HG02678 (cell line): ENCODE data around the gene CAPN5.
A peak's percentile ranks its signal among the peaks of the same experiment; 100 is the strongest.

Experiments used
- ATAC-seq: cut with Tn5 transposase; IDR thresholded peaks from one replicate; pipeline ENCODE4 v1.9.1; 2021; ENCODE audit warnings: mild to moderate bottlenecking, moderate library complexity; ENCODE audit not compliant: unreplicated experiment

Gene CAPN5

DNA sequence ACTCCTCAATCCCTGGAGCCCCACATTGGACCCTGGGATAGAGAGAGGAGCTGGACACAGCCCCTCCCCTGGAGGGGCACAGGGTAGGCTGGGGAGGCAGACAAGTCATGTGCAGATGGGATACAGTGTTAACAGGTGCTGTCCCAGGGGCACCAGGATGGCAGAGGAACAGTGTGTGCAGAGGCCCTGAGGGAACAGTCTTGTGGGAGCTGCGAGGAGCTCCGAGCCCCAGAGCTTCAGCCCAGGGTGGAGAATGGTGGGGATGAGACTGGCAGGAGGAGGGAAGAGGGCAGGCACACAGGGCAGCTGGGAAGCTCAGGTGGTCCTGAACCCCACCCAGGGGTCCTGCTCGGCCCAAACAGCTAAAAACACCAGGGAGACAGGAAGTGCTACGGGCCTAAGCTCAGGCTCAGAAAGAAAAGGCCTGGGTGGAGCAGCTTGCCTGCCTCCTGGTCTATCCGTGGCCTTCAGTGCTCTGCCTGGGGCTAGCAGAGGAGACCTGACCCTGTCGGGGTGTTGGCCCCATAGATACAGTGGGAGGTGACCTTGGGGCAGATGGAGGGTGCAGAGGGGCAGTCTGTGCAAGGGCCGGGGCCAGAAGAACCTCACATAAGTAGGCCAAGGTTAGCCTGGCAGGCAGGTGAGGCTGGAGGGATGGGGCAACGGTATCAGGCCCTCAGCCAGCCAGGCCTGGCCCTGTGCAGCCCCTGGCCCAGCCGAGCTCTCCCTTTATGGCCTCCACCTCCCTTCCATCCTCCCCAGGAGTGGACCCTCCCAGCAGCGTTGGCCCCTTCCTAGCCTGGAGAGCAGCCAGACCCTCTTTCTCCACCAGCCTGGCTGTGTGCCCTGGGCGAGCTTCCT lies 15.4 kb downstream of the CAPN5 start:
- ATAC-seq, result no peak

DNA sequence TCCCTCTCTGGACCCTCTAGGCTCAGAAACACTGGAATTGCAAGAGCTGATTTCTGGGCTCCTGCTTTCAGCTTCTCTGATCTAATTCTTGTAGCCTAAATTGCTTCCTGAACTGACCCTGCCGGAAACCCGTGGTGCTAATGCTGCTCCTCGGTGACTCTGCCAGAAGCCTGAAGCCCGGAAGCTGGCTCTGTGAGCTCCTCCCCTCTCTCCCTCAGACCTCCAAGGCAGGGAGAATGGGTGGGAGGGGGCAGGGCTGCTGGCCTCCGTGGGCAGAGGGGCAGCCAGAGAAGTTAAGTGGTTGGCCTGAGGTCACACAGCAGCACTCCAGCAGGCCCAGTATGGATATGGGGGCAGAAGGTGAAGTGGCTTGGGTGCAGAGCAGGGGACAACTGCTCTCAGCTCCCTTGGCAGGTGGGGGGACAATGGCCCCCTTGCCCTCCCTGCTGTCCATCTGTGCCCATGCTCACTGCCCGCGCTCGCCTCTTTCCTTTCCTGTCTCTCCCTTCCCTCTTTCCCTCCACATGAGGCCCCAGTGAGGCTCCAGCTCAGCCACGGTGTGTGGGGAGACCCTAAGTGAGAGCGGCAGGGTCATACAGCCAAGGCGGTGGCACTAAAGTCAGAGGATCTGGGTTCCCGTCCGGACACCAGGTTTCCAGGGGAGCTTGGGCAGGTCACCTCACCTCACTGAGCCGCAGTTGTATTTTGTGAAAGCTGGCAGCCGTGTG lies 16.2 kb downstream of the CAPN5 start:
- ATAC-seq, result no peak

DNA sequence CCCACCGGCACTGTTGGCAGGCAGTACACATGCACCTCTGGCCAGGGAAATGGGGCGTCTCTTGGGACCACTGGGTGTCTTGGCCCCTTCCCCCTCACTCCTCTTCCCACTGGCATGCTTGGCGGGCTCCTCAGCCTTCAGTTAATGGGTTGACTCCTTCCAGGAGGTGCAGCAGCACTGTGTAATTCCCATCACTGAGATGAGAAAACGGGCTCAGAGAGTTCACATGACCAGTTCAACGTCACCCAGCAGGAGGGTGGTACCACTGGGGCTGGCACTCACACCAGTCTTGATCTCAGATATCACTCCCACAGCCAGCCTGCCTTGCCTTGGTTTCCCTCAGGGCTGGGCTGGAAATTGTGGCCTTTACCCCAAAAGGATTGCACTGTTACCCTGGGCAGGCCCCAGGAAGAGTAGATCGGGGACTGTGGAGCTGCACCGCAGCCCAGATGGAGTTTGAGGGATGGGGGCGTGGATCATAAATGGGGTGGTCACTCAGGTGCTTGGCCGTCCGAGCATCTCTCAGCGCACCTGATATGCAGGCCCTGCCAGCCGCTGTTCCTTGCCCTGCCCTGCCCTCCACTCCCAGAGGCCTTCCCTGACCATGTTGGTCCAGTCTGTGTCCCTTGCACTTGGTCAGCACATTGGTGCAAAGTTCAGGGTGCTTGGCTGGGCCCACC lies 16.9 kb downstream of the CAPN5 start:
- ATAC-seq, result no peak

DNA sequence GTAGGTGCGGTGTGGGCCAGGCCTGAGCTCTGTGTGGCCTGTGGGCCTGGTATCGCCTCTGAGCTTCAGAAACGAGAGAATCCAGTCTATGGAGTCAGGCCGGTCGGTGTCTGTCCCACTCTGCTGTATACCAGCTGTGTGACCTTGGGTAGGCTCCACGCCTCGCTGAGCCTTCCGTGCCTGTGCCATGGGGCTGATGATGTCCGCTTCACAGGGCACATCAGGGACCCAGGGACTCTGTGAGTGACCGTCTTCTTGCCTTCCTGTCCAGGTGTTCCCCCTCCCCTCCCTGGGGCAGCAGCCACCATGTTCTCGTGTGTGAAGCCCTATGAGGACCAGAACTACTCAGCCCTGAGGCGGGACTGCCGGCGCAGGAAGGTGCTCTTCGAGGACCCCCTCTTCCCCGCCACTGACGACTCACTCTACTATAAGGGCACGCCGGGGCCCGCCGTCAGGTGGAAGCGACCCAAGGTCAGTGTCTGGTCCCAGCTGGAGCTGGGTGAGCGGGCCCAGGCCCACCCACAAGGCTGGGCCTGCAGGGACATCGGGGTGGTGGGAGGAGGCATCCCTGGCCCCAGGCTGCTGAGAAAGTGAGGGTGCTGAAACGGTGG lies 17.9 kb downstream of the CAPN5 start:
- no peak for ATAC-seq

DNA sequence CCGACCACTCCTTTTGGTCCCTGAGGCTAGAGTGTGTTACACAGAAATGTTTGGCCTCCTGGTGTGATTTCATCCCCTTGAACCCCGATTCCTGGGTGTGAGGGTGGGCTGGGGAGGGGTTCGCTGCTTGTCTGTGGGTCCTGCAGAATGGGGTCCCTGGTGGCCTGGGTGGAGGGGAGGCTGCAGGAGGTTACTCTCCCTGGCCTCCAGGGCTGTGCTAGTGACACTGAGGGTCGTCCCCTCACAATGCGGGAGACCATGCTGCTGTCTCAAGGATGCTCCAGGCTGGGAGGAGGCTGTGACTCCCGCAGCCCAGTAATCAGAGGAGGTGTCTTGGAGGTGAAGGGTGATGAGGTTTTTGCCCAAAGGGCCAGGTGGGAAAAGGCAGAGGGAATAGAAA lies 18.9 kb downstream of the CAPN5 start:
- ATAC-seq, result no peak

DNA sequence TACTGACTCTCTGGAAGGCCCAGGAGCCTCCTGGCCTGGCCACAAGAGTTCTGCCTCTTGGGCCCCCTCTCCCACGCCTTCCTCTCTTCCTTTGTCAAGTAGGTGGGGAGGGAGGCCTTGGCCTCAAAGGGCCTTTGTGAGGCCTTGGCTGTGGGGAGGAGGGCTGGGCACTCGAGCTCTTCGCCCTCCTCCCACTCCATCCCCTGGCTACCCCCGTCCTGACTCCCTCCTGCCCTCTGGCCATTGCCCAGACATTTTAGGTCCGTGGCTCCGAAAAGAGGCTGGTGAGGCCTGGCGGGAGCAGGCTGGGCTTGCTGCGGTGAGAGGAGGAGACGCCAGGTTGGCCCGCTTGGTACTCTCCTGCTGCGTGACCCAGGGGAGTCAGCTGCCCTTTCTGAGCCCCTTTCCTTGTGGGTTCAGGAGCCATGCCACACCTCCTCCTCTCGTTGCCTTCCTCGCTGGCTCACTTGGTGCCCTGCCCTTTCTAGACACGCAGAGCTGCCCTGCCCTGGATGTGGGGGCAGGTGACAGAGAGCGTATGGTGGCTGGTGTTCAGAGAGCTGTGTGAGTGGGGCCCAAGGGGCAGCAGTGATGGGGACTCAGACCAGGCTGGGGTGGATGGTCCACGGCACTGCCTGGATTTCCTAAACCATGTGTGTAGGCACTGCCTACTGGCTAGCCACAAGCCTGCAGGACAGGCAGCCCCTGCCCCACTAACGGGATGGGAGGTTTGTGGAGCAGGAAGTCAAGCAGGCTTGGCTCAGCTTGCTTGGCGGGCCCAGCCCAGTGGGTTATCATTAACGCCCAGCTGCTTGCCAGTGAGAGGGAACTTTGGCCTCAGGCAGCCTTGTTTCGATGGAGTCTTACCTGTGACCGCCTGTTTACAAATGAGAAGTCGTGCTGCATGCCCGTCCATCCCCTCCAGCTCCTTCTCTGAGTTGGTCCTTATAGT lies 20.0 kb downstream of the CAPN5 start:
- no peak for ATAC-seq

DNA sequence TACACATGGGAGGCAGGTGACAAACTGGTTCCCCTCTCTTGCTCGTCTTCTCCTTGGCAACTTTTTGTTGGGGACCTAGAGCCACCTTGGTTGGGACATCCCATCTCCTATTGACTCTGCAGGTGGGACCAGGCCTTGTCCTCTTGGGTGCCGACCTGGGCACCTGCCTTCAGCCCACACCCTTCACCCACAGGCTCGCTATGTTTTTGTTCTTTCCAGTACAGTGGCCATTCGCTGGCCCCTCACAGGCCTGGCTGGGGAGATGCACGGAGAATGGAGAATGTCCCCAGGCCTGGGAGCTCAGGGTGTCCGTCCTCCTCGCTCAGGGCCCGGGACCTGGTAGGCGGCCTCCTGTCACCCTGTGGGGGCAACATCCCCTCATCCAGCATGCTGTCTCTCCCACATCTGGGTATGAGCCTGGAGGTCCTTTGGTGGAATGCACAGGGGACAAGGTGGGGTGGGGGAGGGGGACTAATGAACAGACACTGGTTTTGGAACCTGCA lies 21.0 kb downstream of the CAPN5 start:
- no peak for ATAC-seq

DNA sequence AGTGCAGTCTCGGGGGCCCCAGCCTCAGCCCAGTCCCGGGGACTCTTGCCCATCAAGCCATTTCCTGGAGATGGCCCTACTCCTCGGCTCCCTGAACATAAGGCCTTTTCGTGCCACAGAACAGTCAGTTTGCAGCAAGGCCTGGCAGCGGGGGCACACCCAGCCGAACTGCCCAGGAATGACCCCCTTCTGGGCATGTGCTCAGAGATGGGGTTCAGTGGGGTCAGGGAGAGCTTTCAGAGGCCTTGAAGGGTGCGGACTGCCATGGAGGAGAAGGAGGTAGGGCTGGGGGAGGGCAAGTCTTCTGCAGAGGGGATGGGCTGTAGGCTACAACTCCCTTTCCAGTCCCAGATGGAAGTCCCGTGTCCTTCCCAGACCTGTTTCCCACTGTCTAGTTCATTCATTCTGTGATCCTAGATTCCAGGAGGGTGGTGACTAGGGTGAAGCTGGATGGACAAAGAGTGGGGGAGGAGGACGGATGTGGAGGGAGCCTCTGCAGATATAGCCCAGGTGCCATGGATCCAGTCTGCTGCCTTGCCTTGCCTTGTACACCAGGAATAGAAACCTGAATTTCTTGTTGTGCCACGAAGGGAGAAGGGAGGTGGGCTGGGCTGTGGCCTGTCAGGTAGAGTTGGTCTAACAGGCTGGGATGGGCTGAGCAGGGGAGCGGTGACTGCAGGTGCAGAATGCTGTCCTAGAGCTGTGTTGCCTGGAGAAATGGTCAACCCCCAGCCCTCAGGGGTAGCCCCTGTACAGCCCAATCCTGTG lies 21.6 kb downstream of the CAPN5 start:
- no peak for ATAC-seq

DNA sequence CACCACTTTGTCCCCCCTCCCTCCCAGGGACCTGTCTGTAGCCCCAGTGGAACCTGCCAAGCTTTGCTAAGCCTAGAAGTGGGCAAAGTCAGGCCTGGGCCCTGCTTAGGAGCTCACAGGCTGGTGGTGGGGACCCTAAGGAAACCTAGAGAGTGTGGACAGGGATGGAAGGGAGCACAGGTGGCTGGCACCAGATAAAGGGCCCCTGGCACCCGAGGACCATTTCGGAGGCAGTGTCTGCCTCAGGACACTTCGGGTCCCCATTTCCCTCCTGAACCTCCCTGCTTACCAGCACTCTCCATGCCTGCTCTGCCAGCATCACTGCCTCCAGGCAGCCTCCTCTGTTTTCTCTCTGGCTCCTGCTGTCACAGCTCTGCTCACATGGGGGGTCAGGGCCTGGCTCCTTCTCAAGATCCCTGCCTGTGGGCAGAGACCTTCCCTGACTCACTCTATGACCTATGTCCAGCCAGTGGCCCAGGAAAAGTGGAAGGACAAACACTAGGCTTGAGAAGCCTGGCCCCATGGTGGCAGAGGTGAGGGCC lies 22.3 kb downstream of the CAPN5 start:
- ATAC-seq, result no peak

DNA sequence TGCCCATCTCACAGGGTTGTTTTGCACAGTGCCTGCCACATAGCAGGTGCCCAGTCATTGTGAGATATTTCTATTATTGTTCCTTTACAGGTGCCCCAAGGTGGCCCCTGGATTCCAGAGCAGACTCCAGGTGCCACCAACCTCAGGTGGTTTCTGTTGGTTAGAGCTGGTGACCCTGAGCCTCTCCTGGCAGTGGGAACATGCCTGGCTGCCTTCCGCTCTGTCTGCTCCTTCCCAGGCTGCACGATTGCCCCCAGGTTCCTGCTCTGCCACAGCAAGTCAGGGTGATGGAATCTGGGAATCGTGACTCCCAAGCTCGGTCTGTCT lies 23.2 kb downstream of the CAPN5 start:
- ATAC-seq, result no peak

DNA sequence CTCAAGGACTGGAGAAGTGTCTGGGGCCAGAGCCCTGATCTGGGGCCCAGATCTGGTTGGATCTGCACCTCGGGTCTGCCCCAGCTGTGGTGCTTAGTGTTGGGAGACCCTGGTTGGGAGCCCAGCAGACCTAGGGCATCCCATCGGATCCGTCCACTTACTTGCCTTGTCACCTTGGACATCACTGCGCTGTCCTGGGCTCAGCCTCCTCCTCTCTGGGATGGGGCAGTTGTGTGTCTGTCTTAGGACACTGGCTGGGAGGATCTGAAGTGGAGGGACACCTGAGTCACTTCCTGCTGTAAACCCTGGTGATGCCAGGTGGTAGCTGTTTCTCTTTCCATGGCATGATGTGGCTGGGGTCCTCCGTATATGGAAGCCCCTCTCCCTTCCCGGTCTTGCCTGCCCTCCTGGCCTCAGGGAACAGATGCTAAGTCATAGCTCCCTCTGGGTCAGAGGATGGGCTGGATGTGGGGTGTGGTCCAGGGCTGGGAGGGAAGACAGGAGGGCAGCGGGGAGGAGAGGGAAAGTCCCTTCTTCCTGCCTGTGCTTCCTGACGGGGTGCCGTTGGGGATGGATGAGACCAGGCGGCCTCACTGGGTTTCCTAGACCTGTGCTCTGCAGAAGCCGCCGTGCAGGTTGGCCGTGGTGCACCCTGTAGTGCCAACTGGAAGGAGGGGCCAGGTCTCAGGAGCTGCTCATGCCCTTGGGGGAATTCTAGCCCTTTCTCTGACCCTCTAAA lies 23.8 kb downstream of the CAPN5 start:
- no peak for ATAC-seq

DNA sequence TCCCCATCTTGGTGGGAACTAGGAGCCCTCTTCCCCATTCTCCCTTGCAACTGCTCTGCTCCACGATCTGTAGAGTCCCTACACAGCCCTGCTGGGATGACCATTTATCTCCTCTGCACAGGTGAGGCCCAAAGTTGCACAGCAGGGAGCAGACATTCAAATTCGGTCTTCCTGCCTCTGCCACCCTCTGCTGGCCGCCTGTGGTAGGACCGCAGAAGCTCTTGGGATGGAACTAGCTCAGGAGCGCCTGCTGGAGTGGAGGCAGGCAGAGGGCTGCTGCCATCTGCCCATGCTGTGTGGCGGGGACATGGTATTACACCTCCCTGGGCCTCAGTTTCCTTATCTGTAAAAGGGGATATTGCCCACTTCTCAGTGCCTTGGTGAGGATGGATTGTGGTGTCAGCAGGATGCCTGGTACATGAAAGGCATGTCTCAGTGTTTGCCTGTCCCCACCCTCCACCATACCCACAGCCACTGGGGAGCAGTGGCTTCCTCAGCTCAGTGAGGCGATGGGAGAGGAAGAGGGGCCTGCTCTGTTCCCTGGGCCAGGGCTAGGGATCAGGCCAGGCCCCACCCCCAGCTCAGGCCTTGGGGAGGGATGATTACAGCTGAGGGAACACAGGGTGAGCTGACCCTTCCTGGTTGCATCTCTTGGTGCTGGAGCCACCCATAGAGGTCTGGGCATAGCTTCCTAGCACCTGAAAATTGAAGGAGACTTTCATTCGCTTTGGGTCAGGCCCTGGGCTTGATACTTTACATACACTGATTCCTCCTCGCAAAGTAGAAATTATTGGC lies 24.6 kb downstream of the CAPN5 start:
- peak; percentile 81 for ATAC-seq

DNA sequence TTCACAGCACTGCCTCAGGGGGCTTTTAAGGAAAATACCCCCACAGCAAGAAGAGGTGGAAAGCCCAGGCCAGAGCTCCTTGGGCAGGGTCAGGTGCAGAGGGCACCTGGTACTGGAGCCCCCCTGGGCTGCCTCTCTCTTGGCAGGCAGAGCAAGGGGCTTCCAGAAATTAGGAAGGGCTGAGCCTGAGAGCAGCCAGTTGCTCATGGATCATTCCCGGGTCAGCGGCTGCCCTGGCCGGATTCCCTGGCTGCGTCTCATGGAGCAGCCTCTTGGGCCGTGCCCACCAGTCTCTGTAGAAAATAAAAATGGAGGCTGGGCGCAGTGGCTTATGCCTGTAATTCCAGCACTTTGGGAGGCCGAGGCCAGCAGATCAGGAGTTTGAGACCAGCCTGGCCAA lies 25.6 kb downstream of the CAPN5 start:
- no peak for ATAC-seq

DNA sequence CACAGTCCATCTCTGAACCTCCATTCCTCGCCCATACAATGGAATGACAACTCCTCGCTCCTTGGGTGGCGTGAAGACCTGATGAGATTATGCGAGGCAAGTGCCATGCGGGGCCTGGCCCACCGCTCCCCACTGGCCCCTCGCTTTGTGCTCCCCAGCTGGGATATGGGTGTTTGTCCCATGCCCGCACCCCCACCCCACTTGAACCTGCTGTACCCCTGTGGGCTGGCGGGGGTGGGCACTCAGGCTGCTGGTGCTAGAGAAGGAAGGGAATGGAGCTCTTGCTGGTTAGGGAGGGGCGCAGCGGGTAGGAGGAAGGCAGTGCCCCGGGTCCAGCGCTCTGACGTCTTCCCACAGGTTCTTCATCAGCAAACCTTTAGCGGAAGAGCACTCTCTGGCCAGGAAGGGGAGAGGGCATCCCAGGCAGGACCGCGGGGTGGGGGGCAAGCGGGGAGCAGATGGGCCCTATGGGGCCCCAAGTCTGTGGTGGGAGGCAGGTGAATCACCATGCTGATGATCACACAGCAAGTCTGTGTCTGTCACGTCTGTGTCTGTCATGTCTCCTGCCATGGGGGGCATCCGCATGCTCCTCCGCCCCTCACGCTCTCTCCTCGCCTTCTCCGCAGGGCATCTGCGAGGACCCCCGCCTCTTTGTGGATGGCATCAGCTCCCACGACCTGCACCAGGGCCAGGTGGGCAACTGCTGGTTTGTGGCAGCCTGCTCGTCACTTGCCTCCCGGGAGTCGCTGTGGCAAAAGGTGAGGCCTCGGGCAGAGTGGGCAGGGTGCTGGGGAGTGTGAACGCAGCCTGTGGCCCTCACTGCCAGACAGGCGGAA lies 26.5 kb downstream of the CAPN5 start:
- ATAC-seq, result no peak

DNA sequence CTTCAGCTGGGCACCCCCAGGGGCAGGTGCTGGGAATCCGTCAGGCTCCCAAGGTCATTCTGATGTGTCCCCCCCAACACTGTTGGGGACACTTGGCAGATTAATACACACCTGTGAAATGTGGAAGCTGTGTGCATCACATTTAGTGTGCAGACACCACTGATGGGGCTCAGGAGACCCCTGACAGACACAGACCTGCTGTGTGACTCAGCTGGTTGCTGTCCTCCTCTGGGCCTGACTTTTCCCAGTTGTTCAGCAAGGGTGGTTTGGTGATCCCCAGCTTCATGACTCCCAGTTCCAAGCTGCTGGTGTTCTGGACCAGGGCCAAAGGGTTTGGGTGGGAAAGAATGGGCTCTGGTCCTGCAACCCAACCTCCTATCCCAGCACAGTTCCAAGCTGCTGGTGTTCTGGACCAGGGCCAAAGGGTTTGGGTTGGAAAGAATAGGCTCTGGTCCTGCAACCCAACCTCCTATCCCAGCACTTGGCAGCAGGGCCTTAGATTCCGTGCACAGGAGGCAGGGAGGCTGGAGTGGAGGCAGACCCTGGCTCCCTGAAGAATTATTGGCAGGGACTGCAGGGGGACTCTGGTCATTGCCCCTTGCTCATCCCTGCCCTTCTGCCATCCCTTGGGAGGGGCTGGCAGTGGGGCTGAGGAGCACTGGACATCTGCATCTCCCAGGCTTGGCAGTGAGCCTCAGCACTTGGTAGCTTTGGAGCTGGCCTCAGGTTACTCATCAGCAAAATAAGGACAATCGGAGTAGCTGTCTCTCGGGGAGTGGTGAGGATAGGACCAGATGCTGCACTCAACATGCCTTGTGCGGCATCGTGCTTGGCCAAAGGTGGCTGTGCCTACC lies 27.4 kb downstream of the CAPN5 start:
- no peak for ATAC-seq

DNA sequence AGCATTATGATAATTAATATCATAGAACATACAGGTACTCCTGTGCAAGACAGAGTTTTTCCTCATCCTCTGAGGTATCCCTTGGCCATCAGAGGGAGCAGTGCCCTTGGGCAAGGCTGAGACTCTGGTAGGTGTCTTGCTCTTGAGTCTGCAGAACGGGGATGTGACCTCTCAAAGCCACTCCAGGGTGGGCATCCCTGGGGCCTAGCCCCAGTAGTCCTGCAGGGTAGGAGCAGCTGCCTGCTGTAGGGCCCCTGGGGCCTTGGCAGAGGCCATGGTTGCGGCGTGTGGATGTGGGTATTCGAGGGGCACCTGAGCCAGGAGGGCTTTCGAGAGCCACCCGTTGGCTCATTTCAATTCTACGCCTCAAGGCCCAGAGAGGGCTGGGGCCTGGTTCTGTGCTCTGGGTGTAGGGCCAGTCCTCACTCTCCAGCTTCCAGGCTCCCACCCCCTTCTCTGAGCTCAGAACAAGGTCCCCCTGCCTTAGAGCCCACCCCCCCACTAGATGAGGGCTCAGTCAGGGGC lies 28.1 kb downstream of the CAPN5 start:
- no peak for ATAC-seq
